K562 (cell line): Measurements from ENCODE around the gene SLC5A10. TPM values are rescaled to one million over a fixed set of nuclear protein-coding genes. Genes with fewer than 3 reads are reported as not detected.

Source experiments
- ATAC-seq: fragments of 200-7000 bp; cut with Tn5 transposase; 3 replicates; pipeline ENCODE4 v1.9.1; 2020; ENCODE audit warnings: moderate library complexity
- BruUV-seq: library from RNA; stranded (reverse); fragments of 400-500 nt; replicated peaks from 2 replicates; lab custom pipeline; 2021; lab: Mats Ljungman, UMichigan
- CTCF ChIA-PET: fragments of 300-600 bp; formaldehyde crosslinking; extraction: SDS; loops from one replicate; lab custom pipeline; 2021; ENCODE audit warnings: low intra/inter-chr PET ratio; lab: Yijun Ruan, JAX
- POLR2A ChIA-PET: fragments of 300-600, 350-650 bp; sonication (Branson Sonifier 250); formaldehyde crosslinking; extraction: SDS; loops from one replicate; lab custom pipeline; 2021; ENCODE audit warnings: antibody characterized with exemption, inconsistent platforms; lab: Yijun Ruan, JAX
- DNase-seq, 4 experiments: peaks; one replicate each; pipeline versions ENCODE4 v3.0.0 to v3.0.0-alpha.2; 2011 to 2018; ENCODE audit warnings: low spot score in 3 of 4, mixed read lengths in 3 of 4; ENCODE audit errors: extremely low read depth in 1 of 4
- FAIRE-seq: peaks from 2 replicates; lab custom pipeline; 2011; peaks lifted over from hg19 to GRCh38; lab: Jason Lieb, UNC
- H2AFZ ChIP-seq: 2 replicates; pipeline ENCODE4 v1.6.0; 2011; ENCODE audit warnings: low read depth, low read length, control low read depth, inconsistent platforms
- H3K27ac ChIP-seq: fragments of 200-600 bp; 3 replicates; pipeline ENCODE4 v1.8.0; 2011; ENCODE audit warnings: low read depth, mild to moderate bottlenecking, control low read depth, inconsistent platforms, low read length, moderate library complexity, mixed read lengths; ENCODE audit errors: extremely low read depth
- H3K27me3 ChIP-seq, 2 experiments: fragments of 300-600 bp in 1 of 2; 2 replicates in 1 of 2; 3 replicates in 1 of 2; pipeline versions ENCODE4 v1.6.0 to v1.8.0; 2011; ENCODE audit warnings: inconsistent platforms in 2 of 2, low read length in 2 of 2, mild to moderate bottlenecking in 1 of 2, mixed read lengths in 1 of 2, moderate library complexity in 1 of 2; ENCODE audit not compliant: control insufficient read depth in 2 of 2, insufficient read depth in 2 of 2
- H3K36me3 ChIP-seq: fragments of 300-600 bp; 3 replicates; pipeline ENCODE4 v1.8.0; 2011; ENCODE audit warnings: mild to moderate bottlenecking, low read length, inconsistent platforms; ENCODE audit not compliant: control insufficient read depth, insufficient read depth
- H3K4me1 ChIP-seq, 2 experiments: fragments of 200-600 bp in 1 of 2; replicated peaks in 1 of 2; 2 replicates in 1 of 2; 3 replicates in 1 of 2; pipeline versions ENCODE4 v1.5.1 to v1.8.0; 2011; ENCODE audit warnings: inconsistent platforms in 2 of 2, low read length in 2 of 2, mild to moderate bottlenecking in 1 of 2, mixed read lengths in 1 of 2, moderate library complexity in 1 of 2; ENCODE audit not compliant: control insufficient read depth in 2 of 2, insufficient read depth in 2 of 2
- H3K4me2 ChIP-seq: 2 replicates; pipeline ENCODE4 v1.6.1; 2011; ENCODE audit warnings: low read length, control low read depth, inconsistent platforms, mixed read lengths; ENCODE audit not compliant: insufficient read depth
- H3K4me3 ChIP-seq: fragments of 200-600 bp; sonication (generic), shearing (Covaris generic); 2 replicates; pipeline ENCODE4 v1.5.1; 2016; ENCODE audit warnings: control low read depth, inconsistent platforms
- H3K79me2 ChIP-seq: fragments of 200-600 bp; 3 replicates; pipeline ENCODE4 v1.8.0; 2011; ENCODE audit warnings: low read length, inconsistent platforms; ENCODE audit not compliant: control insufficient read depth, insufficient read depth
- H3K9ac ChIP-seq, 2 experiments: 2 replicates each; pipeline versions ENCODE4 v1.6.0 to v1.6.1; 2011; ENCODE audit warnings: low read depth in 2 of 2, low read length in 2 of 2, control low read depth in 1 of 2, inconsistent platforms in 1 of 2, mild to moderate bottlenecking in 1 of 2, mixed read lengths in 1 of 2; ENCODE audit not compliant: insufficient read depth in 1 of 2
- H3K9me1 ChIP-seq: one replicate; pipeline ENCODE4 v1.6.0; 2011; ENCODE audit warnings: inconsistent platforms, mild to moderate bottlenecking, low read length, moderate library complexity; ENCODE audit not compliant: control insufficient read depth, insufficient read depth
- H3K9me3 ChIP-seq: replicated peaks from 2 replicates; pipeline ENCODE4 v1.5.1; 2011; ENCODE audit warnings: low read depth, low read length, inconsistent platforms; ENCODE audit not compliant: control insufficient read depth, insufficient read depth
- H4K20me1 ChIP-seq: replicated peaks from 2 replicates; pipeline ENCODE4 v1.6.1; 2011; ENCODE audit warnings: low read length, inconsistent platforms, mixed read lengths; ENCODE audit not compliant: control insufficient read depth, insufficient read depth
- HDAC1 ChIP-seq, 2 experiments: fragments of 450-650 bp; IDR thresholded peaks; 2 replicates each; pipeline ENCODE4 v1.6.1; 2016 to 2017; ENCODE audit warnings: inconsistent platforms in 1 of 2, mild to moderate bottlenecking in 1 of 2, moderate library complexity in 1 of 2
- HDAC8 ChIP-seq: fragments of 450-650 bp; IDR thresholded peaks from 2 replicates; pipeline ENCODE4 v1.6.1; 2016; ENCODE audit warnings: mild to moderate bottlenecking, missing genetic modification characterization, moderate library complexity, missing compliant biosample characterization
- HOXB6 ChIP-seq: fragments of 250-450 bp; sonication (Bioruptor Pico); IDR thresholded peaks from 2 replicates; pipeline ENCODE4 v1.5.1; 2022; ENCODE audit warnings: mild to moderate bottlenecking, borderline replicate concordance
- PRPF4 ChIP-seq: fragments of 200-400 bp; formaldehyde crosslinking; IDR thresholded peaks from one replicate; pipeline ENCODE4 v1.6.1; 2017; ENCODE audit warnings: low read length, low read depth, mild to moderate bottlenecking; ENCODE audit not compliant: insufficient read depth, poor library complexity, severe bottlenecking
- TBP ChIP-seq: optimal IDR thresholded peaks from 2 replicates; pipeline ENCODE3; 2011; ENCODE audit warnings: low read depth, low read length, improper control_type of control experiment
- TEAD2 ChIP-seq: fragments of 450-650 bp; IDR thresholded peaks from 2 replicates; pipeline ENCODE4 v1.6.1; 2016; ENCODE audit warnings: missing genetic modification characterization, control low read depth, missing compliant biosample characterization
- ZNF512 ChIP-seq: IDR thresholded peaks from 2 replicates; pipeline ENCODE4 v1.6.1; 2016; ENCODE audit warnings: missing genetic modification characterization, missing compliant biosample characterization
- ZNF79 ChIP-seq: fragments of 250-450 bp; sonication (Bioruptor Pico); IDR thresholded peaks from 2 replicates; pipeline ENCODE4 v1.4.0; 2020; ENCODE audit warnings: low read depth, mild to moderate bottlenecking, moderate library complexity
- WGBS: fragments of 100-300 bp; shearing (Covaris generic); methylation state at CpG from one replicate; pipeline ENCODE4 v1.1.6; 2016; ENCODE audit warnings: low coverage, mixed read lengths; ENCODE audit not compliant: insufficient coverage; ENCODE audit errors: missing lambda C conversion rate; 5-methylcytosine and 5-hydroxymethylcytosine counted together
- in situ Hi-C: fragments of 300-500 bp; cut with MboI; formaldehyde crosslinking; loops from 4 replicates; pipeline ENCODE4 v1.15.0; 2018; ENCODE audit warnings: inconsistent platforms, mixed read lengths
- intact Hi-C: fragments of 100-400 bp; cut with micrococcal nuclease; formaldehyde crosslinking; loops from 2 replicates; pipeline ENCODE4 v1.14.2; 2022
- polyA plus RNA-seq, 8 experiments: library from polyadenylated mRNA; depleted of rRNA in 4 of 8; stranded (reverse) in 5 of 8; unstranded in 3 of 8; fragments of >200 nt; fragmentation: Nextera tagmentation in 2 of 8; fragmentation: Illumina TruSeq in 1 of 8; extraction: Ambion mirVana in 2 of 8; extraction: Trizol in 1 of 8; gene quantifications; 2 replicates each; pipeline versions ENCODE4 v1.2.1 to v1.2.3, GENCODE V29; 2011 to 2014; ENCODE audit warnings: inconsistent platforms in 1 of 8, missing spikeins in 1 of 8
- total RNA-seq, 7 experiments: library from RNA; depleted of rRNA in 6 of 7; stranded (reverse); fragments of >200 nt in 6 of 7; fragmentation: Illumina TruSeq in 2 of 7; extraction: Trizol in 2 of 7; gene quantifications; 2 replicates each; pipeline versions ENCODE4 v1.2.1 to v1.2.3, GENCODE V29; 2011 to 2021; ENCODE audit warnings: low replicate concordance in 1 of 7
- TF ChIP-seq, protein P1 (sequence below), 3 experiments: IDR thresholded peaks in 2 of 3; conservative IDR thresholded peaks in 1 of 3; 2 replicates each; pipeline ENCODE4 v1.5.1; 2011 to 2012; ENCODE audit warnings: low read length in 3 of 3, mild to moderate bottlenecking in 3 of 3, control low read depth in 2 of 3, improper control_type of control experiment in 1 of 3, inconsistent platforms in 1 of 3, low read depth in 1 of 3, mixed read lengths in 1 of 3, moderate library complexity in 1 of 3; ENCODE audit not compliant: insufficient read depth in 2 of 3
- TF ChIP-seq, protein P2 (sequence below): fragments of 450-650 bp; IDR thresholded peaks from 2 replicates; pipeline ENCODE4 v1.6.1; 2016; ENCODE audit warnings: antibody characterized with exemption

SLC5A10 gene
- total and polyA plus RNA-seq, 9 of the 15 experiments (the other 6 are each of a cell fraction or from before 2014, with no cell fraction given) = 0.03 to 0.09 (median 0.03) TPM; not detected in 5

DNA sequence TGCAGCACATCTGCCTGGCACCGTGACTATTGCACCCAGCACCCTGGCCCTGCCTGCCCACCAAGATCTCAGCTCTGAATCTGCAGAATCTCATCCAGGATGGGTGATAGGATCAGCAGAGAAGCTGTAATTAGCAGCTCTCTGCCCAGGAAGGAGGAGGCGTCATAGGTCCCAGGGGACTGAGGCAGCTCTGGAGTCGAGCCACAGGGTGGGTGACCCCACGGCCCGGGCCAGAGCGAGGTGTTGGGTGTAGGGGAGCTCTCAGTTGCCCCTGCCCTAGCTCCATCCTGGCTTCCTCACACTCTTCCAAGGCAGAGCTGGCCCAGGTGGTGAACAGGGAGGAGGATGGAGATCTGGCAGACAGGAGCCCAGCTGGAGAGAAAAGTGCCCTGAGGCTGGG, 70.8 kb downstream of the SLC5A10 start:
- FAIRE-seq (no peak), DNase-seq (no peak), ATAC-seq (no peak)
- H3K9ac ChIP-seq = no peak overlapping the region
- no peak overlapping the region for H2AFZ ChIP-seq
- no peaks in the 10 kb centered on the region for H3K27me3 ChIP-seq
- intact Hi-C loops (no loop called here), in situ Hi-C loops (no loop called here)
- CTCF ChIA-PET = no interaction called here
- no peak overlapping the region for H3K4me3 ChIP-seq
- H3K4me2 ChIP-seq = no peak overlapping the region
- POLR2A ChIA-PET = interaction anchor here (0.7 to 2.1 kb wide), 2 partner anchors 18 to 26 kb away, joined by 3 to 5 read pairs; no protein-coding TSS in a partner anchor
- no peaks in the 10 kb centered on the region for H4K20me1 ChIP-seq
- H3K36me3 ChIP-seq = no peaks in the 10 kb centered on the region
- no peaks in the 10 kb centered on the region for H3K9me3 ChIP-seq
- peaks cover 12 to 36% of the 10 kb centered on the region in 2 experiments; a peak in 4 of 5 replicates for H3K4me1 ChIP-seq
- H3K27ac ChIP-seq = no peak overlapping the region
- WGBS = 87% methylated on average over 3 of the region's 6 CpGs
- H3K79me2 ChIP-seq = no peaks in the 10 kb centered on the region
- H3K9me1 ChIP-seq = no peaks in the 10 kb centered on the region
- no TSS peak for BruUV-seq
- TF ChIP-seq, protein P1, sequence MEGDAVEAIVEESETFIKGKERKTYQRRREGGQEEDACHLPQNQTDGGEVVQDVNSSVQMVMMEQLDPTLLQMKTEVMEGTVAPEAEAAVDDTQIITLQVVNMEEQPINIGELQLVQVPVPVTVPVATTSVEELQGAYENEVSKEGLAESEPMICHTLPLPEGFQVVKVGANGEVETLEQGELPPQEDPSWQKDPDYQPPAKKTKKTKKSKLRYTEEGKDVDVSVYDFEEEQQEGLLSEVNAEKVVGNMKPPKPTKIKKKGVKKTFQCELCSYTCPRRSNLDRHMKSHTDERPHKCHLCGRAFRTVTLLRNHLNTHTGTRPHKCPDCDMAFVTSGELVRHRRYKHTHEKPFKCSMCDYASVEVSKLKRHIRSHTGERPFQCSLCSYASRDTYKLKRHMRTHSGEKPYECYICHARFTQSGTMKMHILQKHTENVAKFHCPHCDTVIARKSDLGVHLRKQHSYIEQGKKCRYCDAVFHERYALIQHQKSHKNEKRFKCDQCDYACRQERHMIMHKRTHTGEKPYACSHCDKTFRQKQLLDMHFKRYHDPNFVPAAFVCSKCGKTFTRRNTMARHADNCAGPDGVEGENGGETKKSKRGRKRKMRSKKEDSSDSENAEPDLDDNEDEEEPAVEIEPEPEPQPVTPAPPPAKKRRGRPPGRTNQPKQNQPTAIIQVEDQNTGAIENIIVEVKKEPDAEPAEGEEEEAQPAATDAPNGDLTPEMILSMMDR (IDR thresholded peaks at IDR 0.05 in 2 of 3, conservative IDR thresholded peaks at IDR 0.05 in 1 of 3; ENCODE audit: insufficient read depth in 2 of 3, low read depth in 1 of 3, low read length in 3 of 3) = no peak
- TF ChIP-seq PRPF4 (no peak), TBP (no peak), ZNF512 (no peak), TEAD2 (tag) (no peak), HDAC1 (IDR thresholded peaks at IDR 0.05) (no peak), HOXB6 (no peak), ZNF79 (no peak), HDAC8 (tag) (no peak)
- TF ChIP-seq, protein P2, sequence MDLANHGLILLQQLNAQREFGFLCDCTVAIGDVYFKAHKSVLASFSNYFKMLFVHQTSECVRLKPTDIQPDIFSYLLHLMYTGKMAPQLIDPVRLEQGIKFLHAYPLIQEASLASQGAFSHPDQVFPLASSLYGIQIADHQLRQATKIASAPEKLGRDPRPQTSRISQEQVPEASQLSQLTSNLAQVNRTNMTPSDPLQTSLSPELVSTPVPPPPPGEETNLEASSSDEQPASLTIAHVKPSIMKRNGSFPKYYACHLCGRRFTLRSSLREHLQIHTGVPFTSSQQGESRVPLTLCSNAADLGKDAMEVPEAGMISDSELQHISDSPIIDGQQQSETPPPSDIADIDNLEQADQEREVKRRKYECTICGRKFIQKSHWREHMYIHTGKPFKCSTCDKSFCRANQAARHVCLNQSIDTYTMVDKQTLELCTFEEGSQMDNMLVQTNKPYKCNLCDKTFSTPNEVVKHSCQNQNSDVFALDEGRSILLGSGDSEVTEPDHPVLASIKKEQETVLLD = no peak
